HepG2 (cell line): ENCODE measurements around the gene TBC1D1. TPM values are rescaled to one million over a fixed set of nuclear protein-coding genes. Genes with fewer than 3 reads are reported as not detected.
A peak's percentile ranks its signal among the peaks of the same experiment; 100 is the strongest.

Experiments
- BATF2 ChIP-seq: sonication (generic); formaldehyde crosslinking; IDR thresholded peaks from 2 replicates; pipeline ENCODE4 v1.8.0; 2022; ENCODE audit warnings: mild to moderate bottlenecking, missing genetic modification reagents, moderate library complexity
- FOXM1 ChIP-seq: sonication (generic); formaldehyde crosslinking; IDR thresholded peaks from 2 replicates; pipeline ENCODE4 v1.5.0; 2020; ENCODE audit warnings: missing genetic modification reagents
- FOXO4 ChIP-seq: sonication (generic); formaldehyde crosslinking; conservative IDR thresholded peaks from 2 replicates; pipeline ENCODE4 v1.8.1; 2023; ENCODE audit warnings: missing genetic modification reagents
- HDAC1 ChIP-seq: sonication (generic); formaldehyde crosslinking; IDR thresholded peaks from 2 replicates; pipeline ENCODE4 v1.5.1; 2020; ENCODE audit warnings: mild to moderate bottlenecking, missing genetic modification reagents
- LBX2 ChIP-seq: sonication (generic); formaldehyde crosslinking; IDR thresholded peaks from 2 replicates; pipeline ENCODE4 v1.5.0; 2020; ENCODE audit warnings: missing genetic modification reagents, mild to moderate bottlenecking, borderline replicate concordance
- MEF2D ChIP-seq: sonication (generic); formaldehyde crosslinking; IDR thresholded peaks from 2 replicates; pipeline ENCODE4 v1.5.1; 2020; ENCODE audit warnings: mild to moderate bottlenecking, missing genetic modification reagents
- NPAS2 ChIP-seq: sonication (generic); formaldehyde crosslinking; IDR thresholded peaks from 2 replicates; pipeline ENCODE4 v1.8.0; 2022; ENCODE audit warnings: mild to moderate bottlenecking, missing genetic modification reagents, borderline replicate concordance
- NR1H2 ChIP-seq: sonication (generic); formaldehyde crosslinking; IDR thresholded peaks from 2 replicates; pipeline ENCODE4 v1.8.1; 2022; ENCODE audit warnings: low read depth, missing genetic modification reagents, borderline replicate concordance
- SP5 ChIP-seq: IDR thresholded peaks from 2 replicates; pipeline ENCODE4 v1.6.1; 2016; ENCODE audit warnings: low read depth, borderline replicate concordance
- TARDBP ChIP-seq: sonication (generic); formaldehyde crosslinking; IDR thresholded peaks from 2 replicates; pipeline ENCODE4 v1.8.0; 2022; ENCODE audit warnings: mild to moderate bottlenecking, missing genetic modification reagents
- TEAD2 ChIP-seq: sonication (generic); formaldehyde crosslinking; IDR thresholded peaks from 2 replicates; pipeline ENCODE4 v1.9.0; 2021; ENCODE audit warnings: missing genetic modification reagents
- TRIM24 ChIP-seq: sonication (generic); formaldehyde crosslinking; IDR thresholded peaks from 2 replicates; pipeline ENCODE4 v1.8.0; 2022; ENCODE audit warnings: mild to moderate bottlenecking, missing genetic modification reagents
- ZHX2 ChIP-seq, 2 experiments: sonication (generic) in 1 of 2; formaldehyde crosslinking in 1 of 2; IDR thresholded peaks; 2 replicates each; pipeline versions ENCODE4 v1.6.1 to v1.9.0; 2014 to 2022; ENCODE audit warnings: antibody characterized with exemption in 1 of 2, borderline replicate concordance in 1 of 2, inconsistent platforms in 1 of 2, low read depth in 1 of 2, missing genetic modification reagents in 1 of 2
- ZKSCAN8 ChIP-seq: IDR thresholded peaks from 2 replicates; pipeline ENCODE4 v1.6.1; 2016; ENCODE audit warnings: borderline replicate concordance, missing genetic modification reagents, missing compliant biosample characterization
- ZNF20 ChIP-seq: sonication (generic); formaldehyde crosslinking; IDR thresholded peaks from 2 replicates; pipeline ENCODE4 v1.4.0; 2020; ENCODE audit warnings: mild to moderate bottlenecking, moderate library complexity, missing genetic modification reagents
- ZNF563 ChIP-seq: sonication (generic); formaldehyde crosslinking; IDR thresholded peaks from 2 replicates; pipeline ENCODE4 v1.8.0; 2022; ENCODE audit warnings: mild to moderate bottlenecking, moderate library complexity, missing genetic modification reagents
- polyA plus RNA-seq, 8 experiments: library from polyadenylated mRNA; depleted of rRNA in 3 of 8; stranded (reverse) in 7 of 8; unstranded in 1 of 8; fragments of >200 nt; fragmentation: Illumina TruSeq in 4 of 8; extraction: Trizol in 4 of 8; gene quantifications; 2 replicates each; pipeline versions ENCODE4 v1.2.1 to v1.2.3, GENCODE V29; 2011 to 2016; ENCODE audit warnings: low read depth in 4 of 8, missing spikeins in 1 of 8, mixed read lengths in 1 of 8; ENCODE audit not compliant: insufficient read depth in 1 of 8
- total RNA-seq, 5 experiments: library from RNA; depleted of rRNA; stranded (reverse); fragments of >200 nt; fragmentation: Illumina TruSeq; extraction: Trizol; gene quantifications; 2 replicates each; pipeline ENCODE4 v1.2.3, GENCODE V29; 2016; ENCODE audit warnings: low read depth in 1 of 5
- TF ChIP-seq, protein P1 (sequence below): sonication (generic); formaldehyde crosslinking; IDR thresholded peaks from 2 replicates; pipeline ENCODE4 v1.8.1; 2023; ENCODE audit warnings: missing genetic modification reagents, inconsistent platforms, borderline replicate concordance
- TF ChIP-seq, protein P2 (sequence below): fragments of 450-650 bp; IDR thresholded peaks from 2 replicates; pipeline ENCODE4 v1.6.1; 2017

Gene TBC1D1
- total and polyA plus RNA-seq, 2 of the 13 experiments (the other 11 are each of a cell fraction or from before 2014, with no cell fraction given), result 37.3 to 62.8 TPM

DNA sequence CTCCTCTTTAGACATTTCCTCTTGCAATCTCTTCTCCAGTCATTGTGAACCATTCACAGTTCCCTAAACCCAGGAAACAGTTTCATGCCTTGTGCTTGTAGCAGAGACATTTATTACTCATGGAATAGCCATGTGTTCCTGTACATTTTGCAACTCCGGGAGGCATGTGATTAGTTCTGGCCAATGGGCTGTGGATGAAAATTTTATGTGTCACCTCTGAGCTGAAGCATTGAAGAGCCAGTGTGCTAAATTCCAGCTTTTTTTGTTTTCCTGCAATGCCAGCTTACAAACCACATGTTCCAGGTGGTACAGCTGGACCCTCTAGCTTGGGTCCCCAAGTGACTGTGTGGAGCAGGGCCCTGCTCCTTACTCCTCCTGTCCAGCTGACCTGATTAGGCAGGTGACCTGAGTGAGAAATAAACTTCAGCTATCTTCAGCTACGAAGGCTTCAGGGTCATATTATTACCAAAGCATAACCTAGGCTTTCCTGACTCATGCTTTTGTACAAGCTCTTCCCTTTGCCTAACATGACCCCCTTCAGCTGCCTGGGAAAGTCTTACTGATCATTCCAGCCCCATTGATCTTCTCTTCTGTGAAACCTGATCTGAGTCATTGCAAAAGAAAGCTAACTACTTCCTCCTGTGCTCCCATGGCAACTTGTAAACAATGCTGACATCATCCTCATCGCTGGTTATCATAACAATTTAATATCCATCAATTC lies 269.8 kb downstream of the TBC1D1 start (continued):
- no peak; the same call in 1 of the 2 replicates for TF ChIP-seq ZKSCAN8
- TF ChIP-seq NPAS2 (CRISPR knock-in tag), result no peak
- no peak for TF ChIP-seq ZNF563 (CRISPR knock-in tag)
- TF ChIP-seq LBX2 (CRISPR knock-in tag), result no peak
- TF ChIP-seq FOXO4, result no peak
- no peak for TF ChIP-seq NR1H2 (CRISPR knock-in tag)
- TF ChIP-seq HDAC1 (CRISPR knock-in tag), result peak; percentile 79
- TF ChIP-seq, protein P1, sequence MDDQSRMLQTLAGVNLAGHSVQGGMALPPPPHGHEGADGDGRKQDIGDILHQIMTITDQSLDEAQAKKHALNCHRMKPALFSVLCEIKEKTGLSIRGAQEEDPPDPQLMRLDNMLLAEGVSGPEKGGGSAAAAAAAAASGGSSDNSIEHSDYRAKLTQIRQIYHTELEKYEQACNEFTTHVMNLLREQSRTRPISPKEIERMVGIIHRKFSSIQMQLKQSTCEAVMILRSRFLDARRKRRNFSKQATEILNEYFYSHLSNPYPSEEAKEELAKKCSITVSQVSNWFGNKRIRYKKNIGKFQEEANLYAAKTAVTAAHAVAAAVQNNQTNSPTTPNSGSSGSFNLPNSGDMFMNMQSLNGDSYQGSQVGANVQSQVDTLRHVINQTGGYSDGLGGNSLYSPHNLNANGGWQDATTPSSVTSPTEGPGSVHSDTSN (CRISPR knock-in tag), result no peak
- TF ChIP-seq ZNF20 (CRISPR knock-in tag), result no peak
- peak; percentile 87; the same call in 1 of the 2 replicates for TF ChIP-seq TARDBP
- no peak for TF ChIP-seq TEAD2
- no peak for TF ChIP-seq ZHX2 (IDR thresholded peaks at IDR 0.05; ENCODE audit: low read depth)
- no peak for TF ChIP-seq ZHX2 (CRISPR knock-in tag; IDR thresholded peaks at IDR 0.05; ENCODE audit: borderline replicate concordance)
- no peak for TF ChIP-seq FOXM1
- peak; percentile 67; the same call in 1 of the 2 replicates for TF ChIP-seq TRIM24 (CRISPR knock-in tag)
- TF ChIP-seq, protein P2, sequence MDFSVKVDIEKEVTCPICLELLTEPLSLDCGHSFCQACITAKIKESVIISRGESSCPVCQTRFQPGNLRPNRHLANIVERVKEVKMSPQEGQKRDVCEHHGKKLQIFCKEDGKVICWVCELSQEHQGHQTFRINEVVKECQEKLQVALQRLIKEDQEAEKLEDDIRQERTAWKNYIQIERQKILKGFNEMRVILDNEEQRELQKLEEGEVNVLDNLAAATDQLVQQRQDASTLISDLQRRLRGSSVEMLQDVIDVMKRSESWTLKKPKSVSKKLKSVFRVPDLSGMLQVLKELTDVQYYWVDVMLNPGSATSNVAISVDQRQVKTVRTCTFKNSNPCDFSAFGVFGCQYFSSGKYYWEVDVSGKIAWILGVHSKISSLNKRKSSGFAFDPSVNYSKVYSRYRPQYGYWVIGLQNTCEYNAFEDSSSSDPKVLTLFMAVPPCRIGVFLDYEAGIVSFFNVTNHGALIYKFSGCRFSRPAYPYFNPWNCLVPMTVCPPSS, result no peak
- TF ChIP-seq BATF2 (CRISPR knock-in tag), result no peak
- TF ChIP-seq SP5 (CRISPR knock-in tag), result peak; percentile 55; the same call in 1 of the 2 replicates
- TF ChIP-seq MEF2D (CRISPR knock-in tag), result no peak
